Adipocyte (in vitro differentiated cells): ENCODE results near the gene PCK2.
"Not testable (repeated sequence)": the region's sequence is repeated elsewhere in the genome, so short reads cannot be mapped to it uniquely, and the experiment has no call there.

Experiments
- DNase-seq: peaks from one replicate; pipeline ENCODE4 v3.0.0-alpha.2; 2015; ENCODE audit warnings: low read depth
- H3K27me3 ChIP-seq: replicated peaks from 2 replicates; pipeline ENCODE4 v1.7.0; 2013; ENCODE audit warnings: mild to moderate bottlenecking, low read length, moderate library complexity; ENCODE audit not compliant: control insufficient read depth, insufficient read depth
- H3K36me3 ChIP-seq: 2 replicates; pipeline ENCODE4 v1.7.0; 2013; ENCODE audit warnings: low read length, mild to moderate bottlenecking, moderate library complexity; ENCODE audit not compliant: control insufficient read depth, insufficient read depth, severe bottlenecking
- H3K4me1 ChIP-seq: 2 replicates; pipeline ENCODE4 v1.7.0; 2013; ENCODE audit warnings: mild to moderate bottlenecking, low read length, moderate library complexity; ENCODE audit not compliant: control insufficient read depth, insufficient read depth
- H3K4me3 ChIP-seq: 2 replicates; pipeline ENCODE4 v1.7.0; 2013; ENCODE audit warnings: mild to moderate bottlenecking, low read length, moderate library complexity
- H3K9ac ChIP-seq: 2 replicates; pipeline ENCODE4 v1.7.0; 2013; ENCODE audit warnings: mild to moderate bottlenecking, low read length, moderate library complexity
- H3K9me3 ChIP-seq: 2 replicates; pipeline ENCODE4 v1.7.0; 2013; ENCODE audit warnings: mild to moderate bottlenecking, low read length, moderate library complexity; ENCODE audit not compliant: control insufficient read depth

PCK2 gene

DNA sequence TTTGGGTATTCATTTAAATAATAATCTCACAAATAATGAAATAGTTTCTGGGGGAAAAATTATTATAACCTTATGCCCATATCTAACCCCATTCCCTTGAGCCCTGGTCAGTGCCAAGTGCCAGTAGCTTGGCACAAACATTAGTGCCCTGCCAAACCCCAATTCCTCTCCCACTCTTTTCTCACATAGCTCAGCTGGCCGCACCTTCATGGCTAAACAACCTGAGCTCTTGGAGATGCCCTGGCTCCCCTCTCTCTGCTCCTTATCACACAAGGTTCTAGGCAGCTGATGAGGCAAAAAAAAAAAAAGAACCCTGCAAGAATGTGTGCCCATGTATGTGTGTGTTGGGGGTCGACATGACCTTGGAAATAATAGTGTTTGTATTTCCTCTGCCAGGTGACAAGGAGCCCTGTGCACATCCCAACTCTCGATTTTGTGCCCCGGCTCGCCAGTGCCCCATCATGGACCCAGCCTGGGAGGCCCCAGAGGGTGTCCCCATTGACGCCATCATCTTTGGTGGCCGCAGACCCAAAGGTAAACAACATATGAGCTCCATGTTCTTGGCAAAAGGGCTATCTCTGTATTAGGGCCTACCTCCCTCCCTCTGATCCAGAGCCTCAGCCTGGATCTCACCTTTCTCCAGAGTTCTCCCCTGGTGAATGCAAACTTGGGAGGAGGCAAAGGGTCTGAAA, 8.4 kb downstream of the PCK2 start:
- Histone ChIP-seq H3K4me3 (no peak overlapping the region), H3K27me3 (no peaks in the 10 kb centered on the region), H3K9me3 (no peaks in the 10 kb centered on the region), H3K36me3 (peaks cover 61% of the 10 kb centered on the region), H3K4me1 (no peaks in the 10 kb centered on the region), H3K9ac (no peak overlapping the region)
- no peak for DNase-seq

DNA sequence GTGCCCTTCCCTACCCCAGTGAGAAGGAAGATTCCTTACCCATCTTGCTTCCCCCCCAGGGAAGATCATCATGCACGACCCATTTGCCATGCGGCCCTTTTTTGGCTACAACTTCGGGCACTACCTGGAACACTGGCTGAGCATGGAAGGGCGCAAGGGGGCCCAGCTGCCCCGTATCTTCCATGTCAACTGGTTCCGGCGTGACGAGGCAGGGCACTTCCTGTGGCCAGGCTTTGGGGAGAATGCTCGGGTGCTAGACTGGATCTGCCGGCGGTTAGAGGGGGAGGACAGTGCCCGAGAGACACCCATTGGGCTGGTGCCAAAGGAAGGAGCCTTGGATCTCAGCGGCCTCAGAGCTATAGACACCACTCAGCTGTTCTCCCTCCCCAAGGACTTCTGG, 9.3 kb downstream of the PCK2 start:
- Histone ChIP-seq H3K4me3 (no peak overlapping the region), H3K36me3 (peaks cover 55% of the 10 kb centered on the region), H3K4me1 (no peaks in the 10 kb centered on the region), H3K9me3 (no peaks in the 10 kb centered on the region), H3K27me3 (no peaks in the 10 kb centered on the region), H3K9ac (no peak overlapping the region)
- no peak for DNase-seq

DNA sequence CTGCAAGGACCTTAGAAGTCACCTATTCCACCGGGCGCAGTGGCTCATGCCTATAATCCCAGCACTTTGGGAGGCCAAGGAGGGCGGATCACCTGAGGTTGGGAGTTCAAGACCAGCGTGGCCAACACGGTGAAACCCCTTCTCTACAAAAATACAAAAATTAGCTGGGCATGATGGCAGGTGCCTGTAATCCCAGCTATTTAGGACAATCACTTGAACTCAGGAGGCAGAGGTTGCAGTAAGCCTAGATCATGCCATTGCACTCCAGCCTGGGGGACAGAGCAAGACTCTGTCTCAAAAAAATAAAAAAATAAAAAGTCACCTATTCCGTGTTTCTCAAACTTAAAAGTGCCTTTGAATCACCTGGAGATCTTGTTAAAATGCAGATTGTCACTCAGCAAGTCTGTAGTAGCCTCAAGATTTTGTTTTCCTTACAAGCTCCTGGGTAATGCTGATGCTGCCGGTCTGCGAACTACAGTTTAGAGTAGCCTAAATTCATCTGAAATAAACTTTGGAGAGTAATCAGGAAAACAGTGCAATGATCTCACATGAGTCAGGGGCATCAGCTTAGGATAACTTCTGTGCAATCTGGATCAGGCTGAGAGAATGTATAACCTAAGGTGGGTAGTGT, 11.6 kb downstream of the PCK2 start:
- peaks cover 32% of the 10 kb centered on the region for H3K36me3 ChIP-seq
- not testable (repeated sequence) for H3K27me3 ChIP-seq, H3K9me3 ChIP-seq, DNase-seq, H3K9ac ChIP-seq, H3K4me1 ChIP-seq, H3K4me3 ChIP-seq

DNA sequence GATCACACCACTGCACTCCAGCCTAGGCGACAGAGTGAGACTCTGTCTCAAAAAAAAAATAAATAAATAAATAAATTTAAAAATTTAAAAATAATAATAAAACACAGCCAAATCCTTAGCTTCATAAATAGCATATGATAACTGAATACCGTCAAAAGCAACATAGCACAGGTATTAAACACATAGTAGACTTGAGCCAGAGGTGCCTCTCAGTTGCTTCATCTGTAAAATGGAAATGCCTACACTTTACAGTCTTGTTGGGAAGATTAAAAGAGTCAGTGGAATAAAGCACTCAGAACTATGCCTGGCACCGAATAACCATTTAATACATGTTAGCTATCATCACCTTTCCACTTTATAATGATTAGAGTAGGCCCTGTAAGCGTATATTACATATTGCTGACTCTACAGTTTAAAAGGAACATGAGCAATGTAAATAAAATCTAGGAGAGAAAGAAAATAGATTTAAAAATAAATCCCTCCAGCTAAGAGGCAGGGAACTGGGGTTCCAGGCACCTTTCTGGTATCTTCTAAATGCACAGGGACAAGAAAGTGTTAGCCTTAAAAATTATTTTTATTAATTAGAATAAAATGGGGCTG, 12.7 kb downstream of the PCK2 start:
- DNase-seq = no peak

DNA sequence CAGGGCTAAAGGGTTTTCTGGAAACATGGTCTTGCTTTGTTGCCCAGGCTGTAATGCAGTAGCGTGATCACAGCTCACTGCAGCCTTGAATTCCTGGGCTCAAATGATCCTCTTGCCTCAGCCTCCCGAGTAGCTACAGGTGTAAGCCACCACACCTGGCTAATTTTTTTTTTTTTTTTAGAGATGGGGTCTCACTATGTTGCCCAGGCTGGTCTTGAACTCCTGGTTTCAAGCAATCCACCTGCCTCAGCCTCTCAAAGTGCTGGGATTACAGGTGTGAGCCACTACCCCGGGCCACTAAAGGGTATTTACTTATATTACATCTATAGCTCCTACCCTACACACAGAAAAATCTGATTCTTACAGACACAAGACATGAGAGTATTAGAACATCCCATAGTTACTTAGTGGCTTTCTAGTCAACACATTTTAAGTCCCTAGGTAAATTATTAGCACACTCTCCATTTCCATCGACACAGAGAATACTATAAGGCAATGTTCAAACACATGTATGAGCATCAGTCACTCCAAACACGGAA, 14.3 kb downstream of the PCK2 start:
- H3K36me3 ChIP-seq = peaks cover 12% of the 10 kb centered on the region
- no peak for DNase-seq

More for the DNA sequence above, 12.7 kb downstream of the PCK2 start:
- H3K4me1 ChIP-seq = no peaks in the 10 kb centered on the region
- H3K4me3 ChIP-seq = no peak overlapping the region
- no peaks in the 10 kb centered on the region for H3K27me3 ChIP-seq
- H3K36me3 ChIP-seq = peaks cover 23% of the 10 kb centered on the region
- no peaks in the 10 kb centered on the region for H3K9me3 ChIP-seq
- H3K9ac ChIP-seq = no peak overlapping the region

DNA sequence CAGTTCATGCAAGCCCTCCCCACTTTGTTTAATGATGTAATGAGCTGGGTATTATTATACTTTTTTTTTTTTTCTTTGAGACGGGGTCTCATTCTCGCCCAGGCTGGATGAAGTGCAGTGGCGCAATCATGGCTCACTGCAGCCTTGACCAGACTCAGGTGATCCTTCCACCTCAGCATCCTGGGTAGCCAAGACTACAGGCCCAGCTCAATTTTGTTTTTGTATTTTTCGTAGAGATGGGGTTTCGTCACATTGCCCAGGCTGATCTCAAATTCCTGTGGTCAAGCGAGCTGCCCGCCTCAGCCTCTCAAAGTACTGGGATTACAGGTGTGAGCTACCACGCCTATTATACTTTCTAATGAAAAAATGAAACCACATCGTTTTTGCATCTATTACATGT, 15.9 kb downstream of the PCK2 start:
- Histone ChIP-seq H3K4me3 (no peak overlapping the region), H3K9ac (no peak overlapping the region), H3K36me3 (no peaks in the 10 kb centered on the region), H3K27me3 (no peaks in the 10 kb centered on the region), H3K4me1 (peaks cover 5% of the 10 kb centered on the region), H3K9me3 (no peaks in the 10 kb centered on the region)
- no peak for DNase-seq

More for the DNA sequence above, 14.3 kb downstream of the PCK2 start:
- no peak overlapping the region for H3K4me3 ChIP-seq
- no peaks in the 10 kb centered on the region for H3K27me3 ChIP-seq
- peaks cover 2% of the 10 kb centered on the region for H3K4me1 ChIP-seq
- H3K9ac ChIP-seq = no peak overlapping the region
- no peaks in the 10 kb centered on the region for H3K9me3 ChIP-seq

DNA sequence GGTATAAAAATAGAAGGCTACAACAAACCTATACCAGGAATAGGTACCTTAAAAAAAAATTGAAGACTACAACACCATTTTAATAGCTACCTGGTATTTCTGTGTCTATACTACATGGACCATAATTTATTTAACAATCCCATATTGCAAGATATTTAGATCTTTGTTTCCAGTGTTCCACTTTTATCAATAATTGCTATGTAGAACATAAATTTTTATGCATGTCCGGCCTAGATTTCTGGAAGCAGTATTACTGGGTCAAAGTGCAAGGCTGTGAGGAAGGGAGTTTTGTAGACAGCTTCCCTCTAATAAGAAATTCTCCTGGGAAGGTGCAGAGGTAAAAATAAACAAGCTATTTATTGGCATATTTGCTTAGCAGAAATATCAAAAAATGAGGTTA, 16.4 kb downstream of the PCK2 start:
- Histone ChIP-seq H3K27me3 (no peaks in the 10 kb centered on the region), H3K36me3 (no peaks in the 10 kb centered on the region), H3K9me3 (no peaks in the 10 kb centered on the region), H3K4me3 (no peak overlapping the region), H3K9ac (no peak overlapping the region), H3K4me1 (peaks cover 7% of the 10 kb centered on the region)
- DNase-seq = no peak

DNA sequence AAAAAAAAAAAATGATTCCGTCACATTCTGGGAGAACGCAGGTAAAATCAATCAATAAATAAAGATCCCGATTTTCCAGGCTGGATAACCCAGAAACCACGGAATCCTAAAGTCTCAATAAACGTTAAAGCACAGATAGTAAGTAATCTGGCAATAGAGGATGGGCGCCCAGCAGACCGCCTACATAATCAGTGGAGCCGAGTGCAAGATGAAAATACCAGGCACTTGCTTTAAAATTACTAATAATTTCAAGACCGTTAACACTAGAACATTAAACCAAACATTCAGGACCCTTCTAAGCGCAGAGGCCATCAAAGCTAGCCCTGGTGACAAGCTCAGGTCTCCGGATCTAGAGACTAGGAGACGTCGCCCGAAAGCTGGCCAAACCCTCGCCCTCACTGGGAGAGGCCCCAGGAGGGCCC, 19.3 kb downstream of the PCK2 start:
- DNase-seq = no peak
- Histone ChIP-seq H3K36me3 (peaks cover 14% of the 10 kb centered on the region), H3K4me3 (peak overlapping the region; percentile 87), H3K9me3 (no peaks in the 10 kb centered on the region), H3K27me3 (no peaks in the 10 kb centered on the region), H3K4me1 (peaks cover 15% of the 10 kb centered on the region), H3K9ac (peak overlapping the region; percentile 95)

DNA sequence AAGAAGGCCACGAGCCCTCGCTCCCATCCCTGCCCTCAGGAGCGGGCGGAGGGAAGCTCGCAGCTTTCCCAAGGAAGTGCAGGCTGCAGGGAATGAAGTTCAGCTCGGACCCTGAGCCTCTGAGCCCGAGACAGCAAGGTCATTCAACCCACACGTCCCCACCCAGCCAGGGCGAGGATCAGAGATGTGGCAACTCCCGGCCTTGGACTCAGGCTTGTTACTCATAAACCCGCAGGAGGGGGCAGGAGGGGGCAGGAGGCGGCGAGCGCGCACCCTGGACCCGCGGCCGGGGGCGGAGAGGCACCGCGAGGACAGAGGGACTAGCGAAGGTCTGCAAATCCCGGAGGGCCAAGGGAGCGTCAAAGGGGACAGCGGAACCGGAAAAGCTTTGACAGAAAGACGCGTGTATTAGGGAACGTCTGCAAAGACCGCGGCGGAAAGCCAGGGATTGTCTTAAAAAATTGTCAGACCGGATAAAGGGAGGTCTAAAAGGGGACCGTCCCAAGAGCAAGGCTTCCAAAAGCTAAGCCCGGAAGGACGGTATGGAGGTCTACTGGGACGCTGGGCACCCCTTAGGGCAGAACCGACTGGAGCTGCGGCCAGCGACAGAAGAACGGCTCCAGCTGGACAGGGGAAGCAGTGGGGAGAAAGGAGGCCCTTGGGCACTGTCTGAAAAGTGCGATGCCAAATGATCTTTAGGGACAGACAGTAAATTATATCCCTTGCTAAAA, 19.9 kb downstream of the PCK2 start:
- DNase-seq = peak; percentile 93
- H3K9me3 ChIP-seq = no peaks in the 10 kb centered on the region
- peak overlapping the region; percentile 95 for H3K9ac ChIP-seq
- peak overlapping the region; percentile 87 for H3K4me3 ChIP-seq
- no peaks in the 10 kb centered on the region for H3K27me3 ChIP-seq
- H3K4me1 ChIP-seq = peaks cover 15% of the 10 kb centered on the region
- H3K36me3 ChIP-seq = peaks cover 19% of the 10 kb centered on the region

DNA sequence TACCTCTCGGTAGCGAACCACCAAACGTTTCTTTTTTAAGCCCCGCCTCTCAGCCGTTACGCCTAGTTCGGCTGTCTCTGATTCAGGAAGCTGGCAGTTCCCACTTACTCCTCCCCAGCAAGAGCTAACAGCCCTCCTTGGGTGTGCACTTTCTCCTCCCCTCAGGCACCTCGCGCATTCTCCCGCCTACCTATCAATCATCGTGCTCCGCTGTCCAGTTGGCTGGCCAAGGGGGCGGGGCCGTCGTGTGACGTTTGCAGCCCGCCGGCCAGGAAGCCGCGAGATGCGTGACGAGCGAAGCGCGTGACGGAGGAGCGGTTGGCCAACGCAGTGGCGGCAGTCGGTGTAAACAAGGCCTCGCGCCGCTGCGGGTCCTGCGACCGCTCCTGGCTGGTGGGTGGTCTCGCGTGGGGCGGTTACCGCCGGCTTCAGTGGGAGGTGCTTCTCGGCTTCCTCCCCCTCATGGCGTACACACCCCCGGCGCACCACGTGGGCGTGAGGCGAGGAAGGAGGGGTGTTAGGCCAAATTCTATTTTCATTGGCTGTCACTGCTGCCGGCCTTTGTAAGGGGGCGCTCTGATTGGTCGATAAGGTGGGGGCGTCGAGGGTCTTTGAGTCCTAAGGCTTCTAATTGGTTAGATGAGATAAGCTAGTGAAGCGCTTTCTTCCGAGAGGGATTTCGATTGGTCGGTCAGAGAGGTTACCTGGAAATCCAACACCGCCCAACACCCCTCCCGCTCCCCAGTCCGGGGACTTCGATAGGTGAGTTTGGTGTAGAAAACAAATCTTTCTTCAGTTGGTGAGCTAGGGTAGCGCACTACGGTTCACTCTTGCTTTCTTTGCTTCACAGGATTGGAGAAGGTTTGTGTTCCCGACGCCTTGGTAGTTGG, 20.7 kb downstream of the PCK2 start, which contains the start of the genes DCAF11 and NRL:
TSS of gene DCAF11 (plus strand) at position 246 of the 890 bp plus-strand sequence. CDS start 818 bp downstream, outside the sequence.
TSS of gene NRL (minus strand) at position 418 of the 890 bp plus-strand sequence. CDS start 32,101 bp downstream, outside the sequence.
- peak within 1 kb of the TSS; percentile 95 for H3K9ac ChIP-seq

More for the DNA sequence above, 20.7 kb downstream of the PCK2 start, which contains the start of the genes DCAF11 and NRL:
- Histone ChIP-seq H3K27me3 (no peaks in the 10 kb centered on the region), H3K9me3 (no peaks in the 10 kb centered on the region), H3K4me3 (peak within 1 kb of the TSS; percentile 87), H3K4me1 (peaks cover 15% of the 10 kb centered on the region), H3K36me3 (peaks cover 27% of the 10 kb centered on the region)
- peak; percentile 99 for DNase-seq
